WTC11 (cell line): ENCODE measurements around the gene PPP2R3A. TPM values are rescaled to one million over a fixed set of nuclear protein-coding genes. Genes with fewer than 3 reads are reported as not detected.

Experiments used
- ATAC-seq: fragments of 200-7000 bp; cut with Tn5 transposase; 2 replicates; pipeline ENCODE4 v1.10.0; 2021; ENCODE audit warnings: mild to moderate bottlenecking, moderate library complexity
- CTCF ChIA-PET: fragments of 300-600 bp; sonication (Branson Sonifier 250); formaldehyde crosslinking; loops from one replicate; lab custom pipeline; 2021; ENCODE audit warnings: antibody characterized with exemption; lab: Charles Lee
- POLR2A ChIA-PET: fragments of 350-600 bp; sonication (Branson Sonifier 250); formaldehyde crosslinking; loops from one replicate; lab custom pipeline; 2021; ENCODE audit warnings: antibody characterized with exemption; lab: Charles Lee
- DNase-seq: peaks from one replicate; pipeline ENCODE4 v3.0.0; 2021; ENCODE audit warnings: low spot score
- H3K27ac Mint-ChIP-seq: 2 replicates; pipeline ENCODE4 v1.8.0; 2021; ENCODE audit warnings: mixed read lengths
- H3K27me3 Mint-ChIP-seq: 2 replicates; pipeline ENCODE4 v1.8.0; 2021; ENCODE audit warnings: low read depth, mild to moderate bottlenecking, moderate library complexity, mixed read lengths
- H3K36me3 Mint-ChIP-seq: 2 replicates; pipeline ENCODE4 v1.8.0; 2021; ENCODE audit warnings: mixed read lengths
- H3K4me1 Mint-ChIP-seq: 2 replicates; pipeline ENCODE4 v1.8.0; 2022; ENCODE audit warnings: mixed read lengths
- H3K4me3 Mint-ChIP-seq: 2 replicates; pipeline ENCODE4 v1.8.0; 2021; ENCODE audit warnings: mild to moderate bottlenecking, moderate library complexity, mixed read lengths
- H3K9me3 Mint-ChIP-seq: 2 replicates; pipeline ENCODE4 v1.8.0; 2021; ENCODE audit warnings: mixed read lengths
- ARID4B ChIP-seq: sonication (generic); formaldehyde crosslinking; IDR thresholded peaks from 2 replicates; pipeline ENCODE4 v1.8.0; 2023; ENCODE audit warnings: missing genetic modification reagents, mild to moderate bottlenecking, borderline replicate concordance
- GABPB1 ChIP-seq: sonication (generic); formaldehyde crosslinking; IDR thresholded peaks from 2 replicates; pipeline ENCODE4 v1.8.1; 2023; ENCODE audit warnings: mild to moderate bottlenecking, missing genetic modification reagents
- IRF2 ChIP-seq: sonication (generic); formaldehyde crosslinking; IDR thresholded peaks from 2 replicates; pipeline ENCODE4 v1.8.0; 2022; ENCODE audit warnings: low read depth, missing genetic modification reagents, borderline replicate concordance
- NFYB ChIP-seq: sonication (generic); formaldehyde crosslinking; conservative IDR thresholded peaks from 2 replicates; pipeline ENCODE4 v1.8.0; 2022; ENCODE audit warnings: low read depth, missing genetic modification reagents
- SMAD4 ChIP-seq: sonication (generic); formaldehyde crosslinking; IDR thresholded peaks from 2 replicates; pipeline ENCODE4 v1.8.0; 2022; ENCODE audit warnings: mild to moderate bottlenecking, missing genetic modification reagents
- SOX15 ChIP-seq: fragments of 250-450 bp; sonication (Bioruptor Pico); IDR thresholded peaks from 2 replicates; pipeline ENCODE4 v1.9.0; 2021; ENCODE audit warnings: mild to moderate bottlenecking
- TP53 ChIP-seq: sonication (generic); formaldehyde crosslinking; IDR thresholded peaks from 2 replicates; pipeline ENCODE4 v1.8.1; 2023; ENCODE audit warnings: mild to moderate bottlenecking, missing genetic modification reagents
- ZBTB21 ChIP-seq: sonication (generic); formaldehyde crosslinking; IDR thresholded peaks from 2 replicates; pipeline ENCODE4 v1.8.1; 2023; ENCODE audit warnings: mild to moderate bottlenecking, missing genetic modification reagents, borderline replicate concordance
- ZMAT4 ChIP-seq: fragments of 250-450 bp; sonication (Bioruptor Pico); IDR thresholded peaks from 2 replicates; pipeline ENCODE4 v1.9.0; 2021; ENCODE audit warnings: mild to moderate bottlenecking
- ZNF423 ChIP-seq: fragments of 250-450 bp; sonication (Bioruptor Pico); IDR thresholded peaks from 2 replicates; pipeline ENCODE4 v2.1.2; 2022; ENCODE audit warnings: mild to moderate bottlenecking, moderate library complexity
- total RNA-seq: library from RNA; stranded (reverse); gene quantifications from 3 replicates; pipeline ENCODE4 v1.2.3, GENCODE V29; 2021
- TF ChIP-seq, protein P1 (sequence below): sonication (generic); formaldehyde crosslinking; IDR thresholded peaks from 2 replicates; pipeline ENCODE4 v1.8.0; 2022; ENCODE audit warnings: mild to moderate bottlenecking, missing genetic modification reagents
- TF ChIP-seq, protein P2 (sequence below): fragments of 250-450 bp; sonication (Bioruptor Pico); IDR thresholded peaks from 2 replicates; pipeline ENCODE4 v2.1.2; 2022; ENCODE audit warnings: mild to moderate bottlenecking, moderate library complexity
- TF ChIP-seq, protein P3 (sequence below): sonication (generic); formaldehyde crosslinking; IDR thresholded peaks from 2 replicates; pipeline ENCODE4 v1.8.1; 2023; ENCODE audit warnings: mild to moderate bottlenecking, missing genetic modification reagents, borderline replicate concordance
- TF ChIP-seq, protein P4 (sequence below): sonication (generic); formaldehyde crosslinking; IDR thresholded peaks from 2 replicates; pipeline ENCODE4 v1.8.0; 2022; ENCODE audit warnings: missing genetic modification reagents

Gene PPP2R3A
- total RNA-seq, 1 experiment from 2014 or later: 13.1 TPM

GRCh38 chr3:136067211-136067610, 101.7 kb downstream of the PPP2R3A start (continued):
- TF ChIP-seq ARID4B (CRISPR knock-in tag) (no peak), GABPB1 (CRISPR knock-in tag) (no peak), ZMAT4 (CRISPR knock-in tag) (no peak), SMAD4 (CRISPR knock-in tag) (no peak), TP53 (CRISPR knock-in tag) (no peak), NFYB (CRISPR knock-in tag) (no peak)
- TF ChIP-seq, protein P1, sequence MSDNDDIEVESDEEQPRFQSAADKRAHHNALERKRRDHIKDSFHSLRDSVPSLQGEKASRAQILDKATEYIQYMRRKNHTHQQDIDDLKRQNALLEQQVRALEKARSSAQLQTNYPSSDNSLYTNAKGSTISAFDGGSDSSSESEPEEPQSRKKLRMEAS (CRISPR knock-in tag): no peak
- TF ChIP-seq, protein P2, sequence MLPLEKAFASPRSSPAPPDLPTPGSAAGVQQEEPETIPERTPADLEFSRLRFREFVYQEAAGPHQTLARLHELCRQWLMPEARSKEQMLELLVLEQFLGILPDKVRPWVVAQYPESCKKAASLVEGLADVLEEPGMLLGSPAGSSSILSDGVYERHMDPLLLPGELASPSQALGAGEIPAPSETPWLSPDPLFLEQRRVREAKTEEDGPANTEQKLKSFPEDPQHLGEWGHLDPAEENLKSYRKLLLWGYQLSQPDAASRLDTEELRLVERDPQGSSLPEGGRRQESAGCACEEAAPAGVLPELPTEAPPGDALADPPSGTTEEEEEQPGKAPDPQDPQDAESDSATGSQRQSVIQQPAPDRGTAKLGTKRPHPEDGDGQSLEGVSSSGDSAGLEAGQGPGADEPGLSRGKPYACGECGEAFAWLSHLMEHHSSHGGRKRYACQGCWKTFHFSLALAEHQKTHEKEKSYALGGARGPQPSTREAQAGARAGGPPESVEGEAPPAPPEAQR (CRISPR knock-in tag): no peak
- TF ChIP-seq, protein P3, sequence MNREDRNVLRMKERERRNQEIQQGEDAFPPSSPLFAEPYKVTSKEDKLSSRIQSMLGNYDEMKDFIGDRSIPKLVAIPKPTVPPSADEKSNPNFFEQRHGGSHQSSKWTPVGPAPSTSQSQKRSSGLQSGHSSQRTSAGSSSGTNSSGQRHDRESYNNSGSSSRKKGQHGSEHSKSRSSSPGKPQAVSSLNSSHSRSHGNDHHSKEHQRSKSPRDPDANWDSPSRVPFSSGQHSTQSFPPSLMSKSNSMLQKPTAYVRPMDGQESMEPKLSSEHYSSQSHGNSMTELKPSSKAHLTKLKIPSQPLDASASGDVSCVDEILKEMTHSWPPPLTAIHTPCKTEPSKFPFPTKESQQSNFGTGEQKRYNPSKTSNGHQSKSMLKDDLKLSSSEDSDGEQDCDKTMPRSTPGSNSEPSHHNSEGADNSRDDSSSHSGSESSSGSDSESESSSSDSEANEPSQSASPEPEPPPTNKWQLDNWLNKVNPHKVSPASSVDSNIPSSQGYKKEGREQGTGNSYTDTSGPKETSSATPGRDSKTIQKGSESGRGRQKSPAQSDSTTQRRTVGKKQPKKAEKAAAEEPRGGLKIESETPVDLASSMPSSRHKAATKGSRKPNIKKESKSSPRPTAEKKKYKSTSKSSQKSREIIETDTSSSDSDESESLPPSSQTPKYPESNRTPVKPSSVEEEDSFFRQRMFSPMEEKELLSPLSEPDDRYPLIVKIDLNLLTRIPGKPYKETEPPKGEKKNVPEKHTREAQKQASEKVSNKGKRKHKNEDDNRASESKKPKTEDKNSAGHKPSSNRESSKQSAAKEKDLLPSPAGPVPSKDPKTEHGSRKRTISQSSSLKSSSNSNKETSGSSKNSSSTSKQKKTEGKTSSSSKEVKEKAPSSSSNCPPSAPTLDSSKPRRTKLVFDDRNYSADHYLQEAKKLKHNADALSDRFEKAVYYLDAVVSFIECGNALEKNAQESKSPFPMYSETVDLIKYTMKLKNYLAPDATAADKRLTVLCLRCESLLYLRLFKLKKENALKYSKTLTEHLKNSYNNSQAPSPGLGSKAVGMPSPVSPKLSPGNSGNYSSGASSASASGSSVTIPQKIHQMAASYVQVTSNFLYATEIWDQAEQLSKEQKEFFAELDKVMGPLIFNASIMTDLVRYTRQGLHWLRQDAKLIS (CRISPR knock-in tag): no peak

- POLR2A ChIA-PET: no interaction called here
Measured at GRCh38 chr3:136068708-136069107, 103.2 kb downstream of the PPP2R3A start.

More at GRCh38 chr3:136068708-136069107, 103.2 kb downstream of the PPP2R3A start:
- Mint-ChIP-seq H3K4me1 (no peaks in the 10 kb centered on the region), H3K4me3 (no peak overlapping the region), H3K9me3 (peaks cover 5% of the 10 kb centered on the region; the same call in 1 of the 2 replicates), H3K27me3 (no peaks in the 10 kb centered on the region), H3K27ac (no peak overlapping the region), H3K36me3 (peaks cover 8% of the 10 kb centered on the region)
- ATAC-seq: no peak
- no peak for DNase-seq
- TF ChIP-seq, protein P4, sequence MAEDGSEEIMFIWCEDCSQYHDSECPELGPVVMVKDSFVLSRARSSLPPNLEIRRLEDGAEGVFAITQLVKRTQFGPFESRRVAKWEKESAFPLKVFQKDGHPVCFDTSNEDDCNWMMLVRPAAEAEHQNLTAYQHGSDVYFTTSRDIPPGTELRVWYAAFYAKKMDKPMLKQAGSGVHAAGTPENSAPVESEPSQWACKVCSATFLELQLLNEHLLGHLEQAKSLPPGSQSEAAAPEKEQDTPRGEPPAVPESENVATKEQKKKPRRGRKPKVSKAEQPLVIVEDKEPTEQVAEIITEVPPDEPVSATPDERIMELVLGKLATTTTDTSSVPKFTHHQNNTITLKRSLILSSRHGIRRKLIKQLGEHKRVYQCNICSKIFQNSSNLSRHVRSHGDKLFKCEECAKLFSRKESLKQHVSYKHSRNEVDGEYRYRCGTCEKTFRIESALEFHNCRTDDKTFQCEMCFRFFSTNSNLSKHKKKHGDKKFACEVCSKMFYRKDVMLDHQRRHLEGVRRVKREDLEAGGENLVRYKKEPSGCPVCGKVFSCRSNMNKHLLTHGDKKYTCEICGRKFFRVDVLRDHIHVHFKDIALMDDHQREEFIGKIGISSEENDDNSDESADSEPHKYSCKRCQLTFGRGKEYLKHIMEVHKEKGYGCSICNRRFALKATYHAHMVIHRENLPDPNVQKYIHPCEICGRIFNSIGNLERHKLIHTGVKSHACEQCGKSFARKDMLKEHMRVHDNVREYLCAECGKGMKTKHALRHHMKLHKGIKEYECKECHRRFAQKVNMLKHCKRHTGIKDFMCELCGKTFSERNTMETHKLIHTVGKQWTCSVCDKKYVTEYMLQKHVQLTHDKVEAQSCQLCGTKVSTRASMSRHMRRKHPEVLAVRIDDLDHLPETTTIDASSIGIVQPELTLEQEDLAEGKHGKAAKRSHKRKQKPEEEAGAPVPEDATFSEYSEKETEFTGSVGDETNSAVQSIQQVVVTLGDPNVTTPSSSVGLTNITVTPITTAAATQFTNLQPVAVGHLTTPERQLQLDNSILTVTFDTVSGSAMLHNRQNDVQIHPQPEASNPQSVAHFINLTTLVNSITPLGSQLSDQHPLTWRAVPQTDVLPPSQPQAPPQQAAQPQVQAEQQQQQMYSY (CRISPR knock-in tag): no peak
- TF ChIP-seq ZNF423 (CRISPR knock-in tag) (no peak), ZBTB21 (CRISPR knock-in tag) (no peak), IRF2 (CRISPR knock-in tag) (no peak), SOX15 (no peak)
- TF ChIP-seq, protein P2 (CRISPR knock-in tag): no peak
- CTCF ChIA-PET: interaction anchor here (0.8 to 1.2 kb wide), 2 partner anchors 10 to 964 kb away, joined by 3 to 4 read pairs; no protein-coding TSS in a partner anchor
